HEK293 (cell line): ENCODE data around the gene KRT81.

Experiments
- CTCF ChIA-PET: fragments of 350-600 bp; formaldehyde crosslinking; extraction: SDS; loops from one replicate; lab custom pipeline; 2021; ENCODE audit warnings: antibody characterized with exemption; lab: Yijun Ruan, JAX
- POLR2A ChIA-PET: fragments of 300-600 bp; formaldehyde crosslinking; extraction: SDS; loops from one replicate; lab custom pipeline; 2020; ENCODE audit warnings: antibody characterized with exemption, inconsistent platforms; lab: Yijun Ruan, JAX
- H3K27ac ChIP-seq: fragments of 200-500 bp; sonication (Bioruptor generic); 2 replicates; pipeline ENCODE4 v1.5.1; 2014; ENCODE audit warnings: low read depth, low read length, control low read depth, inconsistent platforms; ENCODE audit errors: extremely low read depth
- H3K36me3 ChIP-seq, 2 experiments: fragments of 200-500 bp in 1 of 2; sonication (Bioruptor generic) in 1 of 2; 1 replicate in 1 of 2; 2 replicates in 1 of 2; pipeline ENCODE4 v1.5.1; 2014 to 2017; ENCODE audit warnings: inconsistent platforms in 2 of 2, low read length in 2 of 2; ENCODE audit not compliant: control insufficient read depth in 2 of 2, insufficient read depth in 1 of 2
- H3K4me1 ChIP-seq: fragments of 200-500 bp; sonication (Bioruptor generic); 2 replicates; pipeline ENCODE4 v1.5.1; 2014; ENCODE audit warnings: mild to moderate bottlenecking, low read length, inconsistent platforms; ENCODE audit not compliant: control insufficient read depth, insufficient read depth
- H3K4me3 ChIP-seq: 2 replicates; pipeline ENCODE4 v1.5.1; 2011; ENCODE audit warnings: low read depth, mild to moderate bottlenecking, control low read depth, low read length, moderate library complexity
- H3K9me3 ChIP-seq: fragments of 200-500 bp; sonication (Bioruptor generic); 2 replicates; pipeline ENCODE4 v1.5.1; 2014; ENCODE audit warnings: low read depth, low read length, inconsistent platforms; ENCODE audit not compliant: control insufficient read depth, insufficient read depth
- AEBP2 ChIP-seq: fragments of 450-650 bp; formaldehyde crosslinking; IDR thresholded peaks from 2 replicates; pipeline ENCODE4 v1.5.1; 2016; ENCODE audit warnings: missing biosample characterization, missing genetic modification characterization, borderline replicate concordance
- FEZF1 ChIP-seq: fragments of 450-650 bp; formaldehyde crosslinking; IDR thresholded peaks from 2 replicates; pipeline ENCODE4 v1.5.1; 2016; ENCODE audit warnings: missing biosample characterization, missing genetic modification characterization
- GLI2 ChIP-seq: fragments of 450-650 bp; formaldehyde crosslinking; IDR thresholded peaks from 2 replicates; pipeline ENCODE4; 2017; ENCODE audit warnings: missing biosample characterization, missing genetic modification characterization, low read depth, borderline replicate concordance
- MEIS1 ChIP-seq: sonication (generic); formaldehyde crosslinking; IDR thresholded peaks from 2 replicates; pipeline ENCODE4 v1.8.1; 2022; ENCODE audit warnings: missing genetic modification reagents, mild to moderate bottlenecking, borderline replicate concordance
- OSR2 ChIP-seq: fragments of 450-650 bp; formaldehyde crosslinking; IDR thresholded peaks from 2 replicates; pipeline ENCODE4 v1.5.1; 2016; ENCODE audit warnings: missing biosample characterization, missing genetic modification characterization
- PRDM6 ChIP-seq: fragments of 450-650 bp; formaldehyde crosslinking; IDR thresholded peaks from 2 replicates; pipeline ENCODE4 v1.5.1; 2017; ENCODE audit warnings: missing biosample characterization, missing genetic modification characterization
- SP2 ChIP-seq: fragments of 450-650 bp; formaldehyde crosslinking; IDR thresholded peaks from 2 replicates; pipeline ENCODE4 v1.5.1; 2016; ENCODE audit warnings: missing biosample characterization, missing genetic modification characterization
- TCF7L2 ChIP-seq: IDR thresholded peaks from 2 replicates; pipeline ENCODE4 v1.6.1; 2011; ENCODE audit warnings: low read depth, mild to moderate bottlenecking, inconsistent platforms, low read length, moderate library complexity, borderline replicate concordance
- ZBTB8A ChIP-seq: fragments of 450-650 bp; formaldehyde crosslinking; IDR thresholded peaks from 2 replicates; pipeline ENCODE4 v1.5.1; 2016; ENCODE audit warnings: missing biosample characterization, missing genetic modification characterization
- ZNF132 ChIP-seq: fragments of 450-650 bp; formaldehyde crosslinking; IDR thresholded peaks from 2 replicates; pipeline ENCODE4 v1.5.1; 2017; ENCODE audit warnings: missing biosample characterization, missing genetic modification characterization, borderline replicate concordance
- ZNF175 ChIP-seq: fragments of 450-650 bp; formaldehyde crosslinking; IDR thresholded peaks from 2 replicates; pipeline ENCODE4 v1.5.1; 2016; ENCODE audit warnings: missing biosample characterization, missing genetic modification characterization
- ZNF214 ChIP-seq: fragments of 450-650 bp; formaldehyde crosslinking; IDR thresholded peaks from 2 replicates; pipeline ENCODE4 v1.5.1; 2017; ENCODE audit warnings: missing biosample characterization, mild to moderate bottlenecking, missing genetic modification characterization, borderline replicate concordance
- ZNF292 ChIP-seq: fragments of 450-650 bp; formaldehyde crosslinking; IDR thresholded peaks from 2 replicates; pipeline ENCODE4 v1.5.1; 2016; ENCODE audit warnings: low read depth, missing biosample characterization, missing genetic modification characterization, borderline replicate concordance
- ZNF311 ChIP-seq: fragments of 450-650 bp; formaldehyde crosslinking; IDR thresholded peaks from 2 replicates; pipeline ENCODE4 v1.5.1; 2017; ENCODE audit warnings: missing biosample characterization, missing genetic modification characterization, borderline replicate concordance
- ZNF423 ChIP-seq: fragments of 450-650 bp; formaldehyde crosslinking; IDR thresholded peaks from 2 replicates; pipeline ENCODE4 v1.5.1; 2016; ENCODE audit warnings: missing biosample characterization, missing genetic modification characterization
- ZNF433 ChIP-seq: fragments of 450-650 bp; formaldehyde crosslinking; IDR thresholded peaks from 2 replicates; pipeline ENCODE4 v1.5.1; 2016; ENCODE audit warnings: missing biosample characterization, missing genetic modification characterization, low read depth
- ZNF449 ChIP-seq: fragments of 450-650 bp; formaldehyde crosslinking; IDR thresholded peaks from 2 replicates; pipeline ENCODE4 v1.5.1; 2017; ENCODE audit warnings: missing biosample characterization, mild to moderate bottlenecking, missing genetic modification characterization, moderate library complexity
- ZNF48 ChIP-seq: fragments of 450-650 bp; formaldehyde crosslinking; IDR thresholded peaks from 2 replicates; pipeline ENCODE4 v1.5.1; 2016; ENCODE audit warnings: missing biosample characterization, missing genetic modification characterization
- ZNF560 ChIP-seq: fragments of 450-650 bp; formaldehyde crosslinking; IDR thresholded peaks from 2 replicates; pipeline ENCODE4 v1.5.1; 2017; ENCODE audit warnings: missing biosample characterization, missing genetic modification characterization, borderline replicate concordance
- ZNF624 ChIP-seq: fragments of 450-650 bp; formaldehyde crosslinking; IDR thresholded peaks from 2 replicates; pipeline ENCODE4 v1.5.1; 2017; ENCODE audit warnings: missing biosample characterization, missing genetic modification characterization
- ZNF626 ChIP-seq: fragments of 450-650 bp; sonication (Bioruptor Pico); formaldehyde crosslinking; IDR thresholded peaks from 2 replicates; pipeline ENCODE4 v1.5.1; 2018; ENCODE audit warnings: missing biosample characterization, missing genetic modification characterization, inconsistent platforms
- ZNF658 ChIP-seq: fragments of 450-650 bp; formaldehyde crosslinking; IDR thresholded peaks from 2 replicates; pipeline ENCODE4; 2016; ENCODE audit warnings: missing biosample characterization, missing genetic modification characterization
- ZNF660 ChIP-seq: fragments of 450-650 bp; IDR thresholded peaks from 2 replicates; pipeline ENCODE4 v1.5.1; 2018; ENCODE audit warnings: missing biosample characterization, mild to moderate bottlenecking, missing genetic modification characterization
- ZNF664 ChIP-seq: fragments of 450-650 bp; formaldehyde crosslinking; IDR thresholded peaks from 2 replicates; pipeline ENCODE4 v1.5.1; 2016; ENCODE audit warnings: missing biosample characterization, missing genetic modification characterization
- ZNF701 ChIP-seq: fragments of 450-650 bp; formaldehyde crosslinking; IDR thresholded peaks from 2 replicates; pipeline ENCODE4 v1.5.1; 2016; ENCODE audit warnings: missing biosample characterization, missing genetic modification characterization
- ZNF76 ChIP-seq: fragments of 450-650 bp; formaldehyde crosslinking; IDR thresholded peaks from 2 replicates; pipeline ENCODE4; 2016; ENCODE audit warnings: low read depth, missing biosample characterization, missing genetic modification characterization, borderline replicate concordance
- ZNF768 ChIP-seq: fragments of 450-650 bp; formaldehyde crosslinking; IDR thresholded peaks from 2 replicates; pipeline ENCODE4 v1.5.1; 2018; ENCODE audit warnings: missing biosample characterization, mild to moderate bottlenecking, missing genetic modification characterization
- ZNF791 ChIP-seq: fragments of 450-650 bp; formaldehyde crosslinking; IDR thresholded peaks from 2 replicates; pipeline ENCODE4 v1.5.1; 2016; ENCODE audit warnings: missing biosample characterization, missing genetic modification characterization
- ZNF837 ChIP-seq: fragments of 450-650 bp; formaldehyde crosslinking; IDR thresholded peaks from 2 replicates; pipeline ENCODE4 v1.5.1; 2016; ENCODE audit warnings: missing biosample characterization, missing genetic modification characterization

Gene KRT81

DNA sequence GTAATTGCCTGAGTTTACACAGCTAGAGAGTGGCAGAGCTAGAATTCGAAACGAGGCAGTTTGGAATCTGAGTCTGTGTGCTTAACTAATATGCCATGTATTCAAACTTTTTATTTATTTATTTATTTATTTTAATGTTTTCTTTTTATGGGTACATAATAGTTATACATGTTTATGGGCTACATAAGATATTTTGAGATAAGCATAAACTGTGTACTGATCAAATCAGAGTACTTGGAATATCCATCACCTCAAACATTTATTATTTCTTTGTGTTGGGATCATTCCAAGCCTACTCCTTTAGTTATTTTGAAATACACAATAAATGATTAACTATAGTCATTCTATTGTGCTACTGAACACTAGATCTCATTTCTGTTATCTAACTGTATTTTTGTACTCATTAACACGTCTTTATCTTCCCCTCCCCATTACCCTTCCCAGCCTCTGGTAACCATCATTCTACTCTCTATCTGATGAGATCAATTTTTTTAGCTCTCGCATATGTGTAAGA is 7.4 kb upstream of the KRT81 start:
- H3K4me3 ChIP-seq: no peak overlapping the region
- ChIA-PET CTCF (interaction anchor here (0.6 to 0.7 kb wide), 2 partner anchors 12 to 586 kb away, joined by 3 read pairs; no protein-coding TSS in a partner anchor), POLR2A (no interaction called here)
- no peak overlapping the region for H3K27ac ChIP-seq
- TF ChIP-seq ZNF560 (tag by site-specific recombination) (no peak), ZNF664 (no peak), ZNF768 (tag by site-specific recombination) (no peak), ZNF791 (tag by site-specific recombination) (no peak), ZNF624 (no peak), ZNF433 (tag by site-specific recombination) (no peak), ZNF701 (tag by site-specific recombination) (no peak), ZNF132 (no peak), MEIS1 (CRISPR knock-in tag) (no peak), ZNF175 (no peak), PRDM6 (tag by site-specific recombination) (no peak)
- H3K9me3 ChIP-seq: no peaks in the 10 kb centered on the region
- no peaks in the 10 kb centered on the region for H3K36me3 ChIP-seq
- no peaks in the 10 kb centered on the region for H3K4me1 ChIP-seq

- Histone ChIP-seq H3K9me3 (no peaks in the 10 kb centered on the region), H3K36me3 (no peaks in the 10 kb centered on the region), H3K4me1 (no peaks in the 10 kb centered on the region), H3K27ac (no peak overlapping the region), H3K4me3 (no peak overlapping the region)
- POLR2A ChIA-PET: no interaction called here
- no peak for TF ChIP-seq ZNF311 (tag by site-specific recombination)
- TF ChIP-seq ZNF701 (tag by site-specific recombination): no peak
- TF ChIP-seq ZNF660: no peak
- no peak for TF ChIP-seq OSR2 (tag by site-specific recombination)
- TF ChIP-seq ZBTB8A: no peak
- no peak for TF ChIP-seq AEBP2 (tag by site-specific recombination)
- CTCF ChIA-PET: interaction anchor here (0.6 to 0.8 kb wide), 3 partner anchors 10 to 23 kb away, joined by 3 read pairs; no protein-coding TSS in a partner anchor
Measured at GRCh38 chr12:52296572-52297215, 5.4 kb upstream of the KRT81 start.

- Histone ChIP-seq H3K4me1 (no peaks in the 10 kb centered on the region), H3K36me3 (no peaks in the 10 kb centered on the region), H3K9me3 (no peaks in the 10 kb centered on the region), H3K4me3 (no peak overlapping the region), H3K27ac (no peak overlapping the region)
- no peak for TF ChIP-seq ZNF214 (tag by site-specific recombination)
- TF ChIP-seq ZNF626 (tag by site-specific recombination): no peak
- no peak for TF ChIP-seq TCF7L2
- TF ChIP-seq FEZF1 (tag by site-specific recombination): no peak
- TF ChIP-seq ZNF837: no peak
- TF ChIP-seq GLI2 (tag by site-specific recombination): no peak
- TF ChIP-seq ZNF658: no peak
- TF ChIP-seq ZNF423 (tag by site-specific recombination): no peak
- no peak for TF ChIP-seq ZNF292
- no peak for TF ChIP-seq SP2 (tag by site-specific recombination)
- TF ChIP-seq ZNF449 (tag by site-specific recombination): no peak
- TF ChIP-seq ZNF48 (tag by site-specific recombination): no peak
- no peak for TF ChIP-seq ZNF76
- no peak for TF ChIP-seq ZNF791 (tag by site-specific recombination)
- CTCF ChIA-PET: interaction anchor here (0.9 to 2.7 kb wide), 5 partner anchors 9 to 74 kb away, joined by 4 to 19 read pairs (median 6); no protein-coding TSS in a partner anchor
- POLR2A ChIA-PET: interaction anchor here (0.7 kb wide), 1 partner anchor 602 kb away, joined by 4 read pairs; no protein-coding TSS in a partner anchor
Measured at GRCh38 chr12:52295663-52296062, 4.3 kb upstream of the KRT81 start.
